Thymus (tissue), 11 donors: ENCODE measurements around the gene RSKR. TPM values are rescaled to one million over a fixed set of nuclear protein-coding genes. Genes with fewer than 3 reads are reported as not detected.

Experiments used
- DNase-seq, 9 donors: peaks; one replicate each; pipeline ENCODE4 v3.0.0-alpha.2; 2013; ENCODE audit warnings: low spot score in 9 of 9, low read depth in 6 of 9, missing footprints in 1 of 9
- H3K27ac ChIP-seq, 2 donors: one replicate each; pipeline ENCODE4 v1.5.1; 2013; ENCODE audit warnings: control low read depth in 1 of 2, low read depth in 1 of 2, low read length in 1 of 2, mild to moderate bottlenecking in 1 of 2, moderate library complexity in 1 of 2
- H3K27me3 ChIP-seq, 2 donors: one replicate each; pipeline ENCODE4 v1.5.1; 2013; ENCODE audit warnings: low read length in 1 of 2; ENCODE audit not compliant: control insufficient read depth in 2 of 2, insufficient read depth in 1 of 2
- H3K36me3 ChIP-seq, 2 donors: one replicate each; pipeline ENCODE4 v1.5.1; 2013; ENCODE audit warnings: low read length in 1 of 2, mild to moderate bottlenecking in 1 of 2, moderate library complexity in 1 of 2; ENCODE audit not compliant: control insufficient read depth in 2 of 2, insufficient read depth in 2 of 2
- H3K4me1 ChIP-seq, 2 donors: one replicate each; pipeline ENCODE4 v1.5.1; 2013; ENCODE audit warnings: low read length in 2 of 2; ENCODE audit not compliant: control insufficient read depth in 2 of 2, insufficient read depth in 2 of 2
- H3K4me3 ChIP-seq, 2 donors: one replicate each; pipeline ENCODE4 v1.5.1; 2013; ENCODE audit warnings: low read length in 2 of 2, control low read depth in 1 of 2, mild to moderate bottlenecking in 1 of 2
- H3K9me3 ChIP-seq, 2 donors: one replicate each; pipeline ENCODE4 v1.5.1; 2013; ENCODE audit warnings: low read length in 1 of 2, mild to moderate bottlenecking in 1 of 2; ENCODE audit not compliant: control insufficient read depth in 2 of 2, insufficient read depth in 1 of 2
- WGBS: extraction: QIAGEN DNeasy Blood & Tissue Kit; methylation state at CpG from one replicate; pipeline ENCODE4 v1.1.7; 2013; 5-methylcytosine and 5-hydroxymethylcytosine counted together
- polyA plus RNA-seq: library from polyadenylated mRNA; stranded (reverse); fragments of 200-250 nt; gene quantifications from one replicate; pipeline ENCODE4 v1.2.3, GENCODE V29; 2013
- total RNA-seq: library from RNA; stranded (reverse); fragments of 120-200 nt; gene quantifications from one replicate; pipeline ENCODE4 v1.2.4, GENCODE V29; 2013
- donor health status: healthy.

RSKR gene
- total and polyA plus RNA-seq, 2 donors = 2.6 to 6.4 TPM

DNA sequence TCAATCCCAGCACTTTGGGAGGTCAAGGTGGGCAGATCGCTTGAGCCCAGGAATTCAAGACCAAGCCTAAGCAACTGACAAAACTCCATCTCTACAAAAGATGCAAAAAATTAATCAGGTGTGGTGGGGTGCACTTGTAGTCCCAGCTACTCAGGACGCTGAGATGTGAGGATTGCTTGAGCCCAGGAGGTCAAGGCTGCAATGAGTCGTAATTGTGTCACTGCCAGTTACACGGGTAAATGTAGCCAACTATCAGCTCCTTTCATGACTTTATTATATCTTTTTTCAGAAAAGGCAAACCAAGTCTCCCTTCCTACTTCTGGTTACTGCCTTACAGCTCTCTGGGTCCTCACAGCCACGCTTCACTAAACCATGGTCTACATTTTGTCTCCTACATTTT is 43.8 kb upstream of the RSKR start:
- DNase-seq = no peak
- peaks cover 0 to 13% of the 10 kb centered on the region in 2 donors for H3K9me3 ChIP-seq
- H3K4me3 ChIP-seq = no peak overlapping the region
- H3K27ac ChIP-seq = no peak overlapping the region
- 96% methylated on average over 5 of the region's 5 CpGs for WGBS
- H3K27me3 ChIP-seq = no peaks in the 10 kb centered on the region
- H3K4me1 ChIP-seq = peaks cover 3 to 5% of the 10 kb centered on the region in 2 donors
- H3K36me3 ChIP-seq = peaks cover 21 to 30% of the 10 kb centered on the region in 2 donors

DNA sequence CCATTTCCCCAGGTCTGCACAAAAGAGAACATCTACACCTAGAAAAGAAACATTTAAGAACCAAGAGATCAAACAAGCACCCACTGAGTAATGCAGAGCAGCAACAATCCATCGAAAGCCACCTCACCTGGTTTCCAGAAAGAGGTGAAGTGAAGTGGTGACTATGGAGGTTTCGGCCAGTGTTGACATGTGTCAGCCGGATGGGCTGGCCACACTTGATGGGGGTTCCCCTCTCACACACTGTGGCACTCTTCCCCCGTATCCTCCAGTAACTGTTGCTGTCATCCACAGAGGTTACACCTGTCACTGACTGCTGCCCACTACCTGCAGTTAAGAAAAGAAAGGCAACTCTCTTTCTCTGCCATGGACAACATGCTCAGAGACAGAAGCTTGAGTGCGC is 41.2 kb upstream of the RSKR start:
- Histone ChIP-seq H3K4me3 (no peak overlapping the region), H3K9me3 (peaks cover 0 to 11% of the 10 kb centered on the region in 2 donors), H3K27ac (no peak overlapping the region), H3K36me3 (peaks cover 32 to 39% of the 10 kb centered on the region in 2 donors), H3K4me1 (no peaks in the 10 kb centered on the region), H3K27me3 (no peaks in the 10 kb centered on the region)
- no peak for DNase-seq
- 99% methylated on average over 5 of the region's 5 CpGs for WGBS

DNA sequence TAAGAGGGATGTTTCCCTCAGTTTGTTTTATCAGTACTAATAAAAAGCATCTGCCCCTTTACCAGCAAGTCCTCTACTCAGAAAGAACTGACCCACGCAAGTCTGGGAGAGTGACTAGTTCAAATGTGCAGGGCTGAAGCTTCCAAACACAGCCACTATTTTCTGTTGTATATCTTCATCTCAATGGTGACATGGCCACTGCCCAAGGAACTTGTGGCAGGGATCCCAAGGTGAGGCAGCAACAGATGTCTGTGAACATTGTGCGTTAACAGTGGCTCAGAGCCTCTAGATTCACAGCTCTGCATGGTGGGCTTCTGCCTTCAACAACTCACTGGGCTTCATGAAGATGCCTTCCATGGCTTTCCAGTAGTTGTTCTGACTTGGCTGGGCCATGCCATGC is 34.7 kb upstream of the RSKR start:
- Histone ChIP-seq H3K4me1 (peaks cover 9 to 20% of the 10 kb centered on the region in 2 donors), H3K4me3 (no peak overlapping the region), H3K27me3 (no peaks in the 10 kb centered on the region), H3K36me3 (peaks cover 14 to 41% of the 10 kb centered on the region in 2 donors), H3K9me3 (no peaks in the 10 kb centered on the region), H3K27ac (no peak overlapping the region)
- no peak for DNase-seq
- WGBS = 98% methylated on average over 2 of the region's 2 CpGs

DNA sequence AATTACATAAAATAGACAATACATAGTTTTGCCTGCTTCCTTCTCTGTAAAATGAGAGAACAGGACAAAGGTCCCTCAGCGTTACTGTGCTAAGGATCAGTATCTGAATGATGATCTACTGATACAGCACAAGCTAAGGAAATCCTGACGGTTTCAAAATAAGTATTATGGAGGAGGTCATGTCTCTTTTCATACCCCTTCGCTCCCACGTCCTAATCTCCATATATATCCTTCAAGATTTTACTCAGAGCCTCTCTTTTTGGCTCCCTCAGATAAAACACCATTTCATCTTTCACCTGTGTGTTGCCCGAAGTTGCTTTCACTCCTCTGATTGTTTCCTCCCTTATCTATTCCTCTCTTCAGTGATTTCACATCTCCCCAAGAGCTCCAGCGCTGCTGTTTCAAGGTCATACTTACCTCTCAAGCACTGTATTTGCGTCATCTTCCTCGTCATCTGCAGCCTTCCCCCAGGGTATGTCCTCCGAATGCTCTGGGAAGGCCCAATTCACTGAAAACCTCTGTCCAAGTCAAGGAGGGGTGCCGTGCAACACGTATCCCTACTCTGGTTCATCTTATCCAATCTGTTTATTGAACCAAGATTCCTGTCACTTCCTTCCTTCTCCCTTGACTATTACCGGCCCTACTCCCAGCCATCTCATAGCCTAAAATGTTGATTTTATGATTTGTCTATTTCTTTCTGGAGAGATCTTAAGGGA is 32.2 kb upstream of the RSKR start:
- Histone ChIP-seq H3K36me3 (peaks cover 27 to 44% of the 10 kb centered on the region in 2 donors), H3K4me3 (peak overlapping the region in 1 of 2 donors; percentile 28), H3K4me1 (peaks cover 13 to 26% of the 10 kb centered on the region in 2 donors), H3K27ac (peak overlapping the region; percentile 76 to 84), H3K27me3 (no peaks in the 10 kb centered on the region), H3K9me3 (no peaks in the 10 kb centered on the region)
- 87% methylated on average over 12 of the region's 12 CpGs for WGBS
- no peak for DNase-seq

DNA sequence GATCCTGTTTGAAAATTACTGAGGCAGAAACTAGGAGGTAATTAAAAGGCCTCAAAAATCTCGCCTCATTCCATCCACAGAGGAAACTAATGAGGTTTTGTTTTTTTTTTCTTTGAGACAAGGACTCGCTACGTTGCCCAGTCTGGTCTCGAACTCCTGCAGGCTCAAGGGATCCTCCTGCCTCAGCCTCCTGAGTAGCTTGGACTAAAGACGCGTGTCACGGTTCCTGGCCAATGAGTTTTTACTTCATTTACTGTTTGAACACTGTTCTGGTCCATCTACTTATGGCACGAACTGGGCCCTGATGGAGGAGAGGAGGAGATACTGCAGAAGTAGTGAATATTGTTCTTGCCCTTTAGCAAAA is 31.6 kb upstream of the RSKR start:
- H3K27ac ChIP-seq = peak overlapping the region; percentile 80 to 82
- peak overlapping the region; percentile 66 to 98 for H3K4me3 ChIP-seq
- H3K36me3 ChIP-seq = peaks cover 31 to 41% of the 10 kb centered on the region in 2 donors
- H3K4me1 ChIP-seq = peaks cover 13 to 26% of the 10 kb centered on the region in 2 donors
- no peaks in the 10 kb centered on the region for H3K9me3 ChIP-seq
- no peaks in the 10 kb centered on the region for H3K27me3 ChIP-seq
- no peak for DNase-seq
- WGBS = 46% methylated on average over 8 of the region's 8 CpGs

DNA sequence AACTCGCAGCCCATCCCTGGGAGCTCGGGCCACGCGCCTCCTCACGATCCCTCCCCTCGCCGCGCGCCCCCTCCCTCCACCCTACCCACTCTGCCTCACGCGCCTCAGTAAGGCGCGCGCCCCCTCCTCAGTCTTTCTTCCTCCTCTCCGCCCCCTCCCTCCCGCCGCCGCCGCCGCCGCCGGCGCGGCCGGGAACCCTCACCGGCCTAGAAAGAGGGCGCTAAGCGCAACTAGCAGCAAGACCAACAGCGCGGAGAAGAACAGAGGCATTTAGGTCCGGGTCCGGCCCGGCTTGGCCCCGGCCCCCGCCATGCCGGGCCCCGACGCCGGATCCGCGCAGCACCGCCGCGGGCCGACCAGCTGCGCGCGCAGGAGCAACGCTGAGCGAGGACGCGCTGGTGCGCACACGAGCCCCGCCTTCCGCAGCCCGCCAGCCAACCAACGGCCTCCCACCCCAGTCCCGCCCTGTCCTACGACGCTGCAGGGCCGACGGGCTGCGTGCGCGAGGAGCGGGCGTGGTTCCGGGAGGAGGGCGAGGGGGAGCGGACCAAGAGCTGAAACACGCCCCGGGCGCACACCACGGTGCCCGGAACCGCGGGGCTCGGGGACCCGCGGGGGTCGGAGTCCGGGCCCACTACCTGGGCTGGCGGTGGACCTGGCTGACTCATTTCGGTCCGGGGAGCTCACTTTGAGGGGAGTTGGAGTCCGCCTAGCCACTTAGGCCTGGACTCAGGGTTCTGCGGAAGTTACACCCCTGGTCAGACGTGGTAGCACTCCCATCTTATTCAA is 31.0 kb upstream of the RSKR start, which contains the start of gene BLTP2:
TSS of gene BLTP2 (minus strand) at position 372 of the 789 bp plus-strand sequence. CDS start at position 270, 102 bp downstream.
- under 1% methylated on average over 89 of the region's 89 CpGs for WGBS
- peaks cover 34 to 45% of the 10 kb centered on the region in 2 donors for H3K36me3 ChIP-seq
- H3K4me1 ChIP-seq = peaks cover 13 to 26% of the 10 kb centered on the region in 2 donors

DNA sequence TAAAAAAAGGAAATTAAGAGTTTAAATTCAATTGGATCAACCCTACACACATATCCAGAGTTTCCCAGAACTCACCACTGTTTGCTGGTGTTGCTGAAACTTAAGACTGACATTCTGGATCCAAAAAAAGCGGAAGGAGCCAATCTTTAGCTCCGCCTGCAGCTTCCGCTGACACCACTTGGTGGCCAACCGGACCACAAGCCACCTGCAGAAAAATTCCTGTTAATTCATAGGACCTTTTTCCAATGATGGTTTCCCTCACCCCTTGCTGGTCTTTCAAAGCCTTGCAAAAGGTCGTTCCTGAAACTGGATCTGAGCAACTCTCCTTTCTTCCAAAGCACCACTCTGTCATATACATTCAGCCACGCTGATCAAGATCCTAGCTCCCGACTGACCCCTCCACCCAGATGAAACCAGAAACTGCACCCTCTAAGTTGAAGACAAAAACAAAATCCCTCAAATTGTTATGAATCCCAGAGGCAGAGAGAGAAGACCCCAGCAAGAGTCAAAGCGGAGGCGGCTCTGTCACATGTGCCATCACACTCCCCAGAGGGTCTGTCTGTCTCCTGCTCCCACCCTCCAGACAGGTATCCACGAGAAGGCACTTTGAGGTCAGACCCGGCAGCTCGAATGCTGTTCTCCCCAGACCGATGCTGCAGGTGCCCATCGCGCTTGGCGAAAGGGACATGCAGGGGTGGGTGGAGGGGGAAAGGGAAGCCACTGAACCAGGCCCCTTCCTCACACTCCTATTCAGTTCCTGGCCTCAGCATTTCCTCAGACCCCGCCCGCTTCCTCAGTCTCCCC is 30.2 kb upstream of the RSKR start:
- H3K27ac ChIP-seq = peak overlapping the region; percentile 63 to 92
- WGBS = 1% methylated on average over 18 of the region's 18 CpGs
- peaks cover 13 to 26% of the 10 kb centered on the region in 2 donors for H3K4me1 ChIP-seq
- H3K4me3 ChIP-seq = peak overlapping the region; percentile 87 to 98
- peaks cover 41 to 52% of the 10 kb centered on the region in 2 donors for H3K36me3 ChIP-seq
- DNase-seq = peak in 3 of 9 donors; percentile 6 to 45 (median 22)
- no peaks in the 10 kb centered on the region for H3K27me3 ChIP-seq
- no peaks in the 10 kb centered on the region for H3K9me3 ChIP-seq

More for the DNA sequence above, 31.0 kb upstream of the RSKR start, which contains the start of gene BLTP2:
- no peaks in the 10 kb centered on the region for H3K9me3 ChIP-seq
- peak; percentile 78 to 96 (median 89) for DNase-seq
- peak within 1 kb of the TSS; percentile 82 to 92 for H3K27ac ChIP-seq
- H3K27me3 ChIP-seq = no peaks in the 10 kb centered on the region
- H3K4me3 ChIP-seq = peak within 1 kb of the TSS; percentile 87 to 98

DNA sequence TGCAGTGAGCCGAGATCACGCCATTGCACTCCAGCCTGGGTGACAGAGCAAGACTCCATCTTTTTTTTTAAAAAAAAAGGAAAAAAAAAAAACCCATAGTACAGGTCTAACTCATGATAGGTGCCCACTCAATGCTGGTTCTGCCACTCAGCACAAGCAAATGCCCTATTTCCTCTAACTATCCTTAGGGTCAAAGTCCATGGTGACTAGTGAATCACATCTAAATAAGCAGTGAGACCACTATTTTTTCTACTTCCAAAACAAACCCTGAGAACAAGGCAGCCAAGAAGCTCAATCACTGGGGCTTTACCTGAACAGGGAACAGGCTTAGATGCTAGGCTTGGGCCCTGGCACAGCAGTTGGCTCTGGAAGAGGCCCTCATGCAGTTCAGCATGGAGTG is 27.6 kb upstream of the RSKR start:
- H3K36me3 ChIP-seq = peaks cover 50 to 60% of the 10 kb centered on the region in 2 donors
- no peak overlapping the region for H3K4me3 ChIP-seq
- no peak for DNase-seq
- peaks cover 12 to 22% of the 10 kb centered on the region in 2 donors for H3K4me1 ChIP-seq
- no peaks in the 10 kb centered on the region for H3K9me3 ChIP-seq
- H3K27ac ChIP-seq = no peak overlapping the region
- WGBS = 100% methylated on average over 2 of the region's 2 CpGs
- H3K27me3 ChIP-seq = no peaks in the 10 kb centered on the region
